ENCODE measurements around the gene PRR14L. TPM values are rescaled to one million over a fixed set of nuclear protein-coding genes. Genes with fewer than 3 reads are reported as not detected.

PRR14L gene
- total and polyA plus RNA-seq, 4 donors, result 4.5 to 20.2 (median 13.4) TPM

GRCh38 chr22:31631436-31631835, 118.5 kb downstream of the PRR14L start:
- Histone ChIP-seq H3K27ac (ENCODE audit: low read depth in 1 of 2, low read length in 2 of 2) (peak overlapping the region; percentile 64 to 90), H3K27me3 (ENCODE audit: control insufficient read depth in 4 of 4, insufficient read depth in 4 of 4, low read length in 3 of 4) (no peaks in the 10 kb centered on the region), H3K36me3 (ENCODE audit: control insufficient read depth in 4 of 4, insufficient read depth in 3 of 4, low read depth in 1 of 4, low read length in 3 of 4) (peaks cover 0 to 2% (median 0%) of the 10 kb centered on the region in 4 donors), H3K4me3 (ENCODE audit: low read depth in 1 of 3, low read length in 3 of 3) (no peak overlapping the region), H3K4me1 (ENCODE audit: control insufficient read depth in 4 of 4, insufficient read depth in 4 of 4, low read length in 3 of 4) (peaks cover 7 to 49% (median 23%) of the 10 kb centered on the region in 4 donors), H3K9ac (ENCODE audit: low read depth in 1 of 2, low read length in 2 of 2) (no peak overlapping the region), H3K9me3 (ENCODE audit: control insufficient read depth in 4 of 4, low read length in 3 of 4) (no peaks in the 10 kb centered on the region)
- TF ChIP-seq ZBTB33 (IDR thresholded peaks at IDR 0.05) (no peak), SP1 (IDR thresholded peaks at IDR 0.05) (no peak), NR2F2 (IDR thresholded peaks at IDR 0.05) (no peak), HNF4G (IDR thresholded peaks at IDR 0.05) (no peak)
- DNase-seq (ENCODE audit: low spot score), result peak; percentile 32
- WGBS, result 92% methylated on average over 9 of the region's 9 CpGs

Small RNA genes lying within 50 kb of the gene (small RNA-seq; reads per million reads assigned to genes)
- gene RN7SL20P, result not detected

Other genes starting within 250 kb of the PRR14L start
- 10 to 100 TPM; 24.3 to 28.3 TPM for gene PISD, start 87.9 kb downstream of the PRR14L start, total RNA-seq
- gene PISD, start 87.9 kb downstream of the PRR14L start, polyA plus RNA-seq, result 10 to 100 TPM; 14.7 to 16.5 TPM
- gene DEPDC5, start 3.9 kb upstream of the PRR14L start, total RNA-seq, result 10 to 100 TPM in 1 of 2 donors, 1 to 10 TPM in 1; 9.8 to 19.4 TPM
- 10 to 100 TPM in 1 of 2 donors, 1 to 10 TPM in 1; 5.5 to 15.4 TPM for gene DEPDC5, start 3.9 kb upstream of the PRR14L start, polyA plus RNA-seq
- gene YWHAH, start 194.4 kb upstream of the PRR14L start, total RNA-seq, result 10 to 100 TPM; 26.1 to 75.0 TPM
- gene YWHAH, start 194.4 kb upstream of the PRR14L start, polyA plus RNA-seq, result 10 to 100 TPM; 39.9 to 45.0 TPM